Hematopoietic multipotent progenitor cell treated with erythropoietin and hydrocortisone succinate and interleukin-3 and kit ligand, for 15 days (in vitro differentiated cells): ENCODE measurements around the gene GATAD2A.
"Not testable (repeated sequence)": the region's sequence is repeated elsewhere in the genome, so short reads cannot be mapped to it uniquely, and the experiment has no call there.

Source experiments
- DNase-seq: peaks from one replicate; pipeline ENCODE4 v3.0.0-alpha.2; 2015; ENCODE audit warnings: low spot score

GATAD2A gene

GRCh38 chr19:19404879-19405860 is at the start of gene GATAD2A:
Gene GATAD2A, plus strand, starts transcription at chr19:19405675. Its CDS starts 59,671 bp downstream, at chr19:19465346.
- peak; percentile 94 for DNase-seq

GRCh38 chr19:19356500-19356899 is 49.0 kb upstream of the GATAD2A start:
- no peak for DNase-seq

GRCh38 chr19:19356901-19357566 is 48.4 kb upstream of the GATAD2A start:
- DNase-seq, result no peak

GRCh38 chr19:19361075-19361594 is 44.3 kb upstream of the GATAD2A start:
- peak; percentile 76 for DNase-seq

- DNase-seq, result no peak
Observed at GRCh38 chr19:19362075-19362474, 43.4 kb upstream of the GATAD2A start.

GRCh38 chr19:19366434-19367396 is 38.8 kb upstream of the GATAD2A start:
- DNase-seq, result peak; percentile 79

- DNase-seq, result no peak
Observed at GRCh38 chr19:19368087-19368486, 37.4 kb upstream of the GATAD2A start.

GRCh38 chr19:19371059-19371458 is 34.4 kb upstream of the GATAD2A start:
- DNase-seq, result no peak

GRCh38 chr19:19372656-19373416 is 32.6 kb upstream of the GATAD2A start:
- DNase-seq, result peak; percentile 46

GRCh38 chr19:19379527-19379926 is 25.9 kb upstream of the GATAD2A start:
- DNase-seq, result no peak

GRCh38 chr19:19380316-19380715 is 25.2 kb upstream of the GATAD2A start:
- not testable (repeated sequence) for DNase-seq

- DNase-seq, result no peak
Observed at GRCh38 chr19:19381007-19381926, 24.2 kb upstream of the GATAD2A start.

- DNase-seq, result no peak
Observed at GRCh38 chr19:19382118-19382517, 23.4 kb upstream of the GATAD2A start.

- no peak for DNase-seq
Observed at GRCh38 chr19:19384486-19384885, 21.0 kb upstream of the GATAD2A start.

- peak; percentile 99 for DNase-seq
Observed at GRCh38 chr19:19385131-19385895, 20.2 kb upstream of the GATAD2A start.

GRCh38 chr19:19385896-19386869 is 19.3 kb upstream of the GATAD2A start:
- DNase-seq, result no peak

GRCh38 chr19:19387108-19387507 is 18.4 kb upstream of the GATAD2A start:
- DNase-seq, result no peak
